ENCODE data around the gene THSD7B.
A peak's percentile ranks its signal among the peaks of the same experiment; 100 is the strongest.

THSD7B gene

GRCh38 chr2:137202318-137202717, 437.0 kb downstream of the THSD7B start:
- DNase-seq, result no peak

DNA sequence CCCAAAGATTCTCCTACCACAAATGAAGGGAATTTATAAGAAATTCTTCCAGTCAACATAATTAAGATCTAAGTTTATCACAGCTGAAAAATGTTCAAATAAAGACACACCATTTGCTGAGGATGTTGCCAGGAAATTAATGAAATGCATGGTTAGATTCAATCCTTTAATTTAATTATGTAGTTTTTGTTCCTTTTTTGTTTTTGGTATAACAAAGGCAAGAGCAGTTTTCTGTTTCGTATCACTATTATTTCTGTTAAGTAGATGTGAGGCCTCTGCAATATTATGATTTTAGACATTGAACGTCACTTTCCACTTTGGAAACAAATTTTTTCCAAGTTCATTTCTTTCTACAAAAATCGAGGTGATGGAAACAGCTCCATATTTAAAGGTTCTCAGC, 440.0 kb downstream of the THSD7B start:
- DNase-seq, result no peak

GRCh38 chr2:137206069-137206468, 440.7 kb downstream of the THSD7B start:
- no peak for DNase-seq

- no peak for DNase-seq
These were observed 441.7 kb downstream of the THSD7B start for GRCh38 chr2:137207030-137207429.

GRCh38 chr2:137208431-137208891, 443.1 kb downstream of the THSD7B start:
- no peak for DNase-seq

- DNase-seq, result no peak
These were observed 444.7 kb downstream of the THSD7B start for GRCh38 chr2:137210039-137210438.

- DNase-seq, result no peak
These were observed 446.4 kb downstream of the THSD7B start for GRCh38 chr2:137211761-137212160.

DNA sequence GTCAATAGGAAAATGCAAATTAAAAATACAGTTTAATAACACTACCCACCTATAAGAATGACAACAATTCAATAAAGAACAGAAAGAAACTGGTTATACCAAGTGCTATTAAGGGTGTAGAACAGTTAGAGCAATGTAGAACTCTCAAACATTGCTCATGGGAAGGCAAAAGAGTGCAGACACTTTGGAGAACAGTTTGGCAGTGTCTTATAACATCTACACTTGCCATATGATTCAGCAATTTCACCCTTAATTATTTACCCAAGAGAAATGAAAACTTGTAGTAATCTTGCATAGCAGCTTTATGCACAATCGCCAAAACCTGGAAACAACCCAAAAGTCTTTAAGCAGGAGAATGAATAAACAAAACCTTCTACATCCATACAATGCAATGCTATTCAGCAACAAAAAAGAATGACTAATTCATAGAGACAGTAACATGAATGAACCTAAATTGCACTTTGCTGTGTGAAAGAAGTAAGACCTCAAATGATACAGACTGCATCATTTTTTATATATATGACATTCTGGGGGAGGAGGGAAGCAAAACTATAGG, 455.2 kb downstream of the THSD7B start:
- DNase-seq, result peak; percentile 14

GRCh38 chr2:137221797-137222492, 456.6 kb downstream of the THSD7B start:
- no peak for DNase-seq

- DNase-seq, result no peak
These were observed 458.4 kb downstream of the THSD7B start for GRCh38 chr2:137223722-137224121.

DNA sequence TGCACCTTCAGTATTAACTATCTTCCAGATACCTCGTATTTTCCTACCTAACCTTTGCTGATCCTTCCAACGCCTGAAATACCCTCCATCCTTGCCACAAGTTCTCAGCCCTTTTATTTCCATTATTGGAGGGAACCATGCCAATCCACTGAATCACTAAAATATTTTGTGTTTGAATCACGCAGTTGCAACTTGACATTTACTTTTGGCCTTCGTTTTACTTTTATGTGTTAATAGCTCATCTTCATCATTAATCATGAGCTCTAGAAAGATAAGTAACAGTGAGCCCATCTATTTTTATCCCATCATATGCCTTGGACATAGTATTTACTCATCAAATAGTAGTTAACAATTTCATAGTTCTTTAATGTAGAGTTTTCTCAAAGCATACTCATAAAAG, 463.2 kb downstream of the THSD7B start:
- DNase-seq, result no peak

DNA sequence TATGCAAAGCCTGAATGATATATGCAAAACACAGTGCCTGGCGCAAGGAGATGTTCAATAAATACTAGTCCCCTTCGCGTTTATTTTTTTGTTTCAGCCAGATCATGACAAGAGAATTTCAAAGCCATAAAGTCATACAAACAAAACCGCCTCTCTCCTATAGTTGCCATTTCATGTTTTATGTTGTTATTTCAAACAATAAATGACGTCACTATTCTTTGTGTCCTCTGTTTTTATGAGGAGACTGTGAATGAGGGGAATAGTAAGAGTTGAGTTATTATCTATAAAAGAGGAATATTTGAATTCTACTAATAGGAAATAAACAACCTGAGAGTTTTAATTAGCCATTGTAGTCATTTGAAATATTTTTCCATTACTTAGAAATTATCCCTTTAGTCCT, 464.5 kb downstream of the THSD7B start:
- no peak for DNase-seq

- no peak for DNase-seq
These were observed 466.3 kb downstream of the THSD7B start for GRCh38 chr2:137231628-137232027.

- no peak for DNase-seq
These were observed 466.7 kb downstream of the THSD7B start for GRCh38 chr2:137232076-137232475.

GRCh38 chr2:137233091-137233490, 467.7 kb downstream of the THSD7B start:
- DNase-seq, result no peak

DNA sequence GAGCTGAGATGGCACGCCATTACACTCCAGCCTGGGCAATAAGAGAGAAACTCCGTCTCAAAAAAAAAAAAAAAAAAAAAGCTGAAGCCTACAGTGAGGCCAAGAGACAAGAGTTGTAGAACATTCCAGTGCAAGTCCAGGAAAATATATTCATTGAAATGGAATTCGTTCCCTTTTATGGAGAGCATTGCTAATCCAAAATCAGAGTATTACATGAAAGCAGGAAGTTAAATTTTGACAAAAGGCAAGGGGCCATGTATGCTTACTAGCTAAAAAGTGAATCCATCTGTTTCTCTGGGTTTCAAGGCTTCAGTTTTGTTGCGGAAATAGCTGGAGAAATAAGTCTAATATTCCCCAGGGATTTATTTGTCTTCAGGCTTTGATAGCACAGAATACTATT, 471.7 kb downstream of the THSD7B start:
- no peak for DNase-seq

- DNase-seq, result no peak
These were observed 472.7 kb downstream of the THSD7B start for GRCh38 chr2:137238065-137238464.

- DNase-seq, result no peak
These were observed 484.3 kb downstream of the THSD7B start for GRCh38 chr2:137249463-137250130.

GRCh38 chr2:137250401-137250800, 485.1 kb downstream of the THSD7B start:
- DNase-seq, result no peak

- DNase-seq, result no peak
These were observed 485.7 kb downstream of the THSD7B start for GRCh38 chr2:137251045-137251444.

DNA sequence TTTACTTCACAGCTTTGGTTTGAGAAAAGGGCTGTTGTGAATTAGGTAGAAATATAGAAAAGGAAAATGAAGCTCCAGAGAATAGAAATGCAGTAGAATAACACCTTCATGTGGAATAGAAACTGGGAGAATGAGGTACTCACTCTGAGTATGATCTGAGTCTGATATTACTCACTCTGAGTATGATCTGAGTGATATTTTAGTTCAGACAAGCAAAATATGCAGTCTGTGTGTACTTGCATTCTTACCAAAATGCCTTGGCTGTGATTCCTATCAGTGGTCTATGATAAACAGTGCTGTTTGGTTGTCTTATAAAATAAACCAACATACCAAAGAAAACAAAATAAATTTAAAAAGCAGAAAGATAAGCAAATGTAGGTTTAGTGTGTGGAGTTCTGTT, 487.6 kb downstream of the THSD7B start:
- no peak for DNase-seq

- DNase-seq, result no peak
These were observed 488.7 kb downstream of the THSD7B start for GRCh38 chr2:137254052-137254451.

GRCh38 chr2:137255345-137255744, 490.0 kb downstream of the THSD7B start:
- DNase-seq, result no peak

GRCh38 chr2:137255990-137256389, 490.6 kb downstream of the THSD7B start:
- DNase-seq, result no peak

Data from amniotic stem cell (primary cell).